Esophagus muscularis mucosa (tissue), 4 donors: ENCODE data around the gene AP2A1. TPM values are rescaled to one million over a fixed set of nuclear protein-coding genes. Genes with fewer than 3 reads are reported as not detected.
"Not testable (repeated sequence)": the region's sequence is repeated elsewhere in the genome, so short reads cannot be mapped to it uniquely, and the experiment has no call there.

Source experiments
- DNase-seq: peaks from one replicate; pipeline ENCODE4 v3.0.0-alpha.2; 2017; ENCODE audit errors: extremely low spot score
- H3K27ac ChIP-seq, 4 donors: fragments of 200-600 bp; sonication (generic); replicated peaks in 1 of 4; 1 replicate in 3 of 4; 2 replicates in 1 of 4; pipeline ENCODE4 v1.5.1; 2016 to 2019; ENCODE audit warnings: mild to moderate bottlenecking in 1 of 4
- H3K27me3 ChIP-seq, 4 donors: fragments of 200-600 bp; sonication (generic); one replicate each; pipeline versions ENCODE4 v1.5.1 to v1.6.0; 2016 to 2019
- H3K36me3 ChIP-seq, 4 donors: fragments of 200-600 bp; sonication (generic); one replicate each; pipeline ENCODE4 v1.5.1; 2016 to 2019
- H3K4me1 ChIP-seq, 4 donors: fragments of 200-600 bp; sonication (generic); one replicate each; pipeline ENCODE4 v1.5.1; 2016 to 2019
- H3K4me3 ChIP-seq, 4 donors: fragments of 200-600 bp; sonication (generic); 1 replicate in 2 of 4; 2 replicates in 2 of 4; pipeline ENCODE4 v1.5.1; 2016 to 2019; ENCODE audit warnings: mild to moderate bottlenecking in 4 of 4, moderate library complexity in 1 of 4
- H3K9me3 ChIP-seq, 4 donors: fragments of 200-600 bp; sonication (generic); 1 replicate in 3 of 4; 2 replicates in 1 of 4; pipeline ENCODE4 v1.5.1; 2016 to 2019
- EP300 ChIP-seq: sonication (generic); formaldehyde crosslinking; IDR thresholded peaks from one replicate; pipeline ENCODE4 v1.6.1; 2017; ENCODE audit warnings: antibody characterized with exemption
- POLR2A ChIP-seq: fragments of 450-650 bp; IDR thresholded peaks from one replicate; pipeline ENCODE4 v1.6.1; 2017; ENCODE audit warnings: antibody characterized with exemption, moderate library complexity, mild to moderate bottlenecking, low read depth
- POLR2AphosphoS5 ChIP-seq, 2 donors: sonication (generic); formaldehyde crosslinking; IDR thresholded peaks; one replicate each; pipeline ENCODE4 v1.6.1; 2017; ENCODE audit warnings: antibody characterized with exemption in 2 of 2
- WGBS: methylation state at CpG from one replicate; pipeline ENCODE4 v1.1.5; 2018; 5-methylcytosine and 5-hydroxymethylcytosine counted together
- intact Hi-C: fragments of 100-400 bp; cut with DNase I; formaldehyde crosslinking; loops from one replicate; pipeline ENCODE4 v1.15.1; 2023
- total RNA-seq, 4 donors: library from RNA; depleted of rRNA; stranded (reverse); fragments of >200 nt; gene quantifications; one replicate each; pipeline versions ENCODE4 v1.1.0 to v1.2.1, GENCODE V29; 2016
- TF ChIP-seq, protein P1 (sequence below), 3 experiments: fragments of 200-600 bp in 2 of 3; fragments of 450-650 bp in 1 of 3; sonication (generic) in 2 of 3; IDR thresholded peaks; one replicate each; pipeline ENCODE4 v1.5.1; 2017 to 2019; ENCODE audit warnings: antibody characterized with exemption in 3 of 3, mild to moderate bottlenecking in 2 of 3, moderate library complexity in 1 of 3

AP2A1 gene
- total RNA-seq, 4 donors from 2014 or later = 56.9 to 114 (median 87.8) TPM

DNA sequence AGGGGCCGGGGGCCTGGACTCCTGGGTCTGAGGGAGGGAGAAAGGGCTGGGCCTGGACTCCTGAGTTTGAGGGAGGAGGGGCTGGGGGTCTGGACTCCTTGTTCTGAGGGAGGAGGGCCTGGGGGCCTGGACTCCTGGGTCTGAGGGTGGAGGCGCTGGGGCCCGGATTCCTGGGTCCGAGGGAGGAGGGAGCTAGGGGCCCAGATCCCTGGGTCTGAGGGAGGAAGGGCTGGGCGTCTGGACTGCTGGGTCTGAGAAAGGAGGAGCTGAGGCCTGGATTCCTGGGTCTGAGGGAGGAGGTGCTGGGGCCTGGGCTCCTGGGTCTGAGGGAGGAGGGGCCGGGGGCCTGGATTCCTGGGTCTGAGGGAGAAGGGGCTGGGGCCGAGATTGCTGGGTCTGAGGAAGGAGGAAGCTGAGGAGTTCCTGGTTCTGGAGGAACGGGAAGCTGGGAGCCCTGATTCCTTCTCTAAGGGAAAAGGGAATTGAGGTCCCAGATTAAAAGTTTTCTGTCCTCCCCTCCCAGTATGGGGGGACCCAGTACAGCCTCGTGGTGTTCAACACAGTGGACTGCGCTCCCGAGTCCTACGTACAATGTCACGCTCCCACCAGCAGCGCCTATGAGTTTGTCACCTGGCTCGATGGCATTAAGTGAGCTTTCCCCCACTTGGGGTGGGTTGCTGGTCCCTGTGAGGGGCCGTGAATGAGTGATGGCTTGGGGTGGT, 52.0 kb downstream of the AP2A1 start:
- 25% methylated on average over 15 of the region's 16 CpGs for WGBS
- intact Hi-C loops = loop anchor here (5.0 kb wide), 1 partner anchor 33 kb away; the partner anchor contains the start of gene PTOV1
- Histone ChIP-seq H3K27ac (peak overlapping the region; percentile 94 to 97 (median 96)), H3K4me3 (peak overlapping the region; percentile 62 to 93 (median 79)), H3K36me3 (peaks cover 7 to 26% (median 15%) of the 10 kb centered on the region in 4 donors), H3K9me3 (no peaks in the 10 kb centered on the region), H3K27me3 (no peaks in the 10 kb centered on the region), H3K4me1 (peaks cover 33 to 36% (median 35%) of the 10 kb centered on the region in 4 donors)
- TF ChIP-seq, protein P1, sequence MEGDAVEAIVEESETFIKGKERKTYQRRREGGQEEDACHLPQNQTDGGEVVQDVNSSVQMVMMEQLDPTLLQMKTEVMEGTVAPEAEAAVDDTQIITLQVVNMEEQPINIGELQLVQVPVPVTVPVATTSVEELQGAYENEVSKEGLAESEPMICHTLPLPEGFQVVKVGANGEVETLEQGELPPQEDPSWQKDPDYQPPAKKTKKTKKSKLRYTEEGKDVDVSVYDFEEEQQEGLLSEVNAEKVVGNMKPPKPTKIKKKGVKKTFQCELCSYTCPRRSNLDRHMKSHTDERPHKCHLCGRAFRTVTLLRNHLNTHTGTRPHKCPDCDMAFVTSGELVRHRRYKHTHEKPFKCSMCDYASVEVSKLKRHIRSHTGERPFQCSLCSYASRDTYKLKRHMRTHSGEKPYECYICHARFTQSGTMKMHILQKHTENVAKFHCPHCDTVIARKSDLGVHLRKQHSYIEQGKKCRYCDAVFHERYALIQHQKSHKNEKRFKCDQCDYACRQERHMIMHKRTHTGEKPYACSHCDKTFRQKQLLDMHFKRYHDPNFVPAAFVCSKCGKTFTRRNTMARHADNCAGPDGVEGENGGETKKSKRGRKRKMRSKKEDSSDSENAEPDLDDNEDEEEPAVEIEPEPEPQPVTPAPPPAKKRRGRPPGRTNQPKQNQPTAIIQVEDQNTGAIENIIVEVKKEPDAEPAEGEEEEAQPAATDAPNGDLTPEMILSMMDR (IDR thresholded peaks at IDR 0.05) = no peak
- TF ChIP-seq POLR2AphosphoS5 (IDR thresholded peaks at IDR 0.05) = no peak
- TF ChIP-seq EP300 = no peak
- TF ChIP-seq POLR2A = no peak
- DNase-seq = no peak

DNA sequence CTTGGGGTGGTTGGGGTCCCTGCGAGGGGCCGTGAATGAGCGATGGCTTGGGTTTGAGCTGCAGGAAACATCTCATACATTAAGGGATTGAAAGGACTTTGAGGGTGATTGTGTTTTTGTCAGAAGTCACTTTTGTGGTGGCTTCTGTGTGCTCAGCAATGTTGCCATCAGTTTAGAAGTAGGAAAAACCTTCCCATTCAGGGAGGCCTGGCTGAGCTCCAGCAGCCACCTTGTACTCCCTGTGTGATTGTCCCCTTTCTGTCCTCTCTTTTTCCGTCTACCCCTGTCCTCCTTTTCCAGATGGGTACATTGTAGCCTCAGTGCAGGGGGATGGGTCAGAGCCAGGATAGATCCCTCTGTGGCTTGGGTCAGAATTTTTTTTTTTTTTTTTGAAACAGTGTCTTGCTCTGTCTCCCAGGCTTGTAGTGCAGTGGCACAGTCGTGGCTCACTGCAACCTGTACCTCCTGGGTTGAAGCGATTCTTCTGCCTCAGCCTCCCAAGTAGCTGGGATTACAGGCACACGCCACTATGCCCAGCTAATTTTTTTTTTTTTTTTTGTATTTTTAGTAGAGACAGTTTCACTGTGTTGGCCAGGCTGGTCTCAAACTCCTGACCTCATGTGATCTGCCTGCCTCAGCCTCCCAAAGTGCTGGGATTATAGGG, 52.8 kb downstream of the AP2A1 start:
- peaks cover 7 to 33% (median 20%) of the 10 kb centered on the region in 4 donors for H3K36me3 ChIP-seq
- peaks cover 27 to 29% (median 29%) of the 10 kb centered on the region in 4 donors for H3K4me1 ChIP-seq
- H3K9me3 ChIP-seq, H3K27ac ChIP-seq, H3K27me3 ChIP-seq, DNase-seq: not testable (repeated sequence)
- intact Hi-C loops = loop anchor here (5.0 kb wide), 1 partner anchor 33 kb away; the partner anchor contains the start of gene PTOV1
- H3K4me3 ChIP-seq = peak overlapping the region; percentile 62 to 93 (median 79)
- 73% methylated on average over 7 of the region's 7 CpGs for WGBS

DNA sequence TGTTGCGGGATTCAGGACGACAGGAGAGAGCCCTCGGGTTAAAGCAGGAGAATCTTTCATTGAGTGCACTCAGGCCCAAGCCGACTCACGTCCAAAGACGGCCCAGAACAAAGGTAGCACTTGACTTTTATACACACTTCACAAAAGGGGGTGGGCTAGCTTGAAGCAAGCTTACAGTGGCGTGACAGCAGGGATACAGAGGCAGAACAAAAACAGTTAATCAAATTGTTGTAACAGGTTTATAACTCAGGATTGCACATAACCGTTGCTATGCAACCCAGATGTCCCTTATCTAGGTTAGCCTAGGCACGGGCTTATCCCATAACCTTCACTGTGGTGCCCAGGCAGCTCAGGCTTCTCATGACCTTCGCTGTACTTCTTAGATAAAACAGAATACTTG, 53.3 kb downstream of the AP2A1 start:
- WGBS = 85% methylated on average over 10 of the region's 10 CpGs
- Histone ChIP-seq H3K9me3 (no peaks in the 10 kb centered on the region), H3K27me3 (no peaks in the 10 kb centered on the region), H3K27ac (no peak overlapping the region), H3K4me3 (no peak overlapping the region), H3K4me1 (peaks cover 27 to 29% (median 29%) of the 10 kb centered on the region in 4 donors), H3K36me3 (peaks cover 7 to 35% (median 20%) of the 10 kb centered on the region in 4 donors)
- intact Hi-C loops = no loop called here
- TF ChIP-seq POLR2A (no peak), EP300 (no peak), POLR2AphosphoS5 (IDR thresholded peaks at IDR 0.05) (no peak)
- TF ChIP-seq, protein P1 (IDR thresholded peaks at IDR 0.05) = no peak
- no peak for DNase-seq

DNA sequence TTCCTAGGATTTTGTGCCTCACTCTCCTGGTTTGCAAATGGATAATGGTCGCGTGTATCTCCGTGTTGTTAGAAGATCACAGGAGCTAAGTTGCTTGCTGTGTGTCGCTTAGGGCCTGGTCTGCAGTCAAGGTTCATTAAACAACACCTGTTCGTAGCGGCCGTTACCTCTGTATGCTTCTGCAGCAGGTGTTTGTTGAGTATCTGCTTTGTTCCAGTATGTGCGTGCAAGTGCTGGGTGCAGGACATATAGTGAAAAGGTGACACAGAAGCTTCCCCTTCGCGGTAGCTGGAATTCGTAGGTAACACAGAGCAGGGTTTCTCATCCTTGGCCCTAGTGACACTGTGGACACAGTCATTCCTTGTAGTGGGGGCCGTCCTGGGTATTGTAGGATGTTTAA, 56.7 kb downstream of the AP2A1 start:
- TF ChIP-seq, protein P1 (IDR thresholded peaks at IDR 0.05) = no peak
- TF ChIP-seq EP300 (no peak), POLR2AphosphoS5 (IDR thresholded peaks at IDR 0.05) (no peak), POLR2A (no peak)
- WGBS = 94% methylated on average over 12 of the region's 12 CpGs
- H3K36me3 ChIP-seq = peaks cover 7 to 51% (median 40%) of the 10 kb centered on the region in 4 donors

DNA sequence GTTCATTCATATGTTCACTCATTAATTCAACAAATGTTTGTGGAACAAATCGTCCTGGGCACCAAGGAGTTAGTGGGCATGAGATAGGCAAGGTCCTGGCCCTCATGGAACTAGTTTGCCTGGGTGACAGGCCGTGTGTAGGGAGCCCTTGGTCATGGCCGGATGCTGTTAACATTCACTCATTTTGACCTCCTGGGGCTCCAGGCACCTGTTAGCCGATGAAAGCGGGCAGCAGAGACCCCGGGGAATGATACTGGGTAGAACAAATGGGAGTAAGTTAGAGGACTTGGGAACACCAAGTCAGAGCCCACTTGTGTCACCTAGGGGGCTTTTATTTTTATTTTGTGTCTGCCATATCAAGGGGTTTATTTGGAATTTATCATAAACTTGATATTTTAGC, 57.9 kb downstream of the AP2A1 start:
- Histone ChIP-seq H3K36me3 (peaks cover 7 to 63% (median 52%) of the 10 kb centered on the region in 4 donors), H3K27ac (no peak overlapping the region), H3K9me3 (no peaks in the 10 kb centered on the region), H3K27me3 (no peaks in the 10 kb centered on the region), H3K4me1 (peaks cover 5 to 12% (median 7%) of the 10 kb centered on the region in 4 donors), H3K4me3 (no peak overlapping the region)
- DNase-seq = no peak
- TF ChIP-seq POLR2AphosphoS5 (IDR thresholded peaks at IDR 0.05) (no peak), POLR2A (no peak), EP300 (no peak)
- TF ChIP-seq, protein P1 (IDR thresholded peaks at IDR 0.05) = no peak
- intact Hi-C loops = no loop called here
- WGBS = 79% methylated on average over 6 of the region's 6 CpGs

More for the DNA sequence above, 56.7 kb downstream of the AP2A1 start:
- no peak overlapping the region for H3K27ac ChIP-seq
- H3K27me3 ChIP-seq = no peaks in the 10 kb centered on the region
- no peak for DNase-seq
- intact Hi-C loops = no loop called here
- no peak overlapping the region for H3K4me3 ChIP-seq
- peaks cover 17 to 21% (median 19%) of the 10 kb centered on the region in 4 donors for H3K4me1 ChIP-seq
- H3K9me3 ChIP-seq = no peaks in the 10 kb centered on the region
